Activated CD4-positive, alpha-beta T cell treated with anti-CD3 and anti-CD28 coated beads, Interleukin-2, amount 50 U/mL, for 16 hours (primary cell): ENCODE results near the gene GINS1.

Experiments used
- DNase-seq: peaks from one replicate; pipeline ENCODE4 v3.0.0-alpha.2; 2020

GINS1 gene

GRCh38 chr20:25496165-25496967 is 88.9 kb downstream of the GINS1 start:
- no peak for DNase-seq

GRCh38 chr20:25496968-25497401 is 89.5 kb downstream of the GINS1 start:
- DNase-seq: no peak

GRCh38 chr20:25497586-25498279 is 90.3 kb downstream of the GINS1 start:
- DNase-seq: no peak
